ENCODE data around the gene GSAP.

DNA sequence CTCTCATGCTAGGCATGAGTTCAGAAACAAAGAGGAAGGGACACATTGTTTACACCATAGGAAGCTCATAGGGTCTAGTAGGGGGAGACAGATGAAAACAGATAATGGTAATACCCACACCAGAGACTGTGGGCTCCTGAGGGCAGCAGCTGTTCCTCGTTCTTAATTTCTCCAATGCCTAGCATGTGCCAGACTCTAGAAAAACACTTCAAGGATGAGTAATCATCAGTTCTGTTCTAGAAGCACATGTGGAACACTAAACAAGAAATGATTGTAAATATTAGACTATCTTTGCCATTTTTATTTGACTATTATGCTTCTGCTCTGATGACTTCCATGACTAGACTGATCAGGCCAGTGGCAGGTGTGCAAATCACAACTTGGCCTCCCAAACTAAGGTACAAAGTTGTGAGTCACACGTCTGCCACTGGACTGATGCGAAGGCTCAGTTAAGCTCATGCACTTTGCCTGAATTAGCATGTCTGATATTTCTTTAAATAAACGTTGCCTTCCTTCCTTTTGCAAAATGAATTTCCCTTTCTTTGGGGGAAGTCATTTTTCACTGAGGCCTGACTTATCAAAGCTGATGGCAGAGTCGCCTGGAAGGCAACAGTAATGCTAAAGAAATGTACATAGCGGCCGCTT, 127.4 kb downstream of the GSAP start:
- no peak for TF ChIP-seq EZH2phosphoT487 (conservative IDR thresholded peaks at IDR 0.05; ENCODE audit: low read length)
- TF ChIP-seq, protein P1, sequence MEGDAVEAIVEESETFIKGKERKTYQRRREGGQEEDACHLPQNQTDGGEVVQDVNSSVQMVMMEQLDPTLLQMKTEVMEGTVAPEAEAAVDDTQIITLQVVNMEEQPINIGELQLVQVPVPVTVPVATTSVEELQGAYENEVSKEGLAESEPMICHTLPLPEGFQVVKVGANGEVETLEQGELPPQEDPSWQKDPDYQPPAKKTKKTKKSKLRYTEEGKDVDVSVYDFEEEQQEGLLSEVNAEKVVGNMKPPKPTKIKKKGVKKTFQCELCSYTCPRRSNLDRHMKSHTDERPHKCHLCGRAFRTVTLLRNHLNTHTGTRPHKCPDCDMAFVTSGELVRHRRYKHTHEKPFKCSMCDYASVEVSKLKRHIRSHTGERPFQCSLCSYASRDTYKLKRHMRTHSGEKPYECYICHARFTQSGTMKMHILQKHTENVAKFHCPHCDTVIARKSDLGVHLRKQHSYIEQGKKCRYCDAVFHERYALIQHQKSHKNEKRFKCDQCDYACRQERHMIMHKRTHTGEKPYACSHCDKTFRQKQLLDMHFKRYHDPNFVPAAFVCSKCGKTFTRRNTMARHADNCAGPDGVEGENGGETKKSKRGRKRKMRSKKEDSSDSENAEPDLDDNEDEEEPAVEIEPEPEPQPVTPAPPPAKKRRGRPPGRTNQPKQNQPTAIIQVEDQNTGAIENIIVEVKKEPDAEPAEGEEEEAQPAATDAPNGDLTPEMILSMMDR (IDR thresholded peaks at IDR 0.05; ENCODE audit: insufficient read depth, low read length, poor library complexity, severe bottlenecking): no peak

Data from SU-DHL-6 (cell line).